OCI-LY3 (cell line): Measurements from ENCODE around the gene RNF112.

Experiments used
- H2AFZ ChIP-seq: fragments of 200-600, 300-600 bp; shearing (Covaris generic); 2 replicates; pipeline ENCODE4 v1.6.0; 2014; ENCODE audit warnings: antibody characterized with exemption, low read depth, low read length
- H3K27ac ChIP-seq: fragments of 200-600, 300-600 bp; sonication (generic); 2 replicates; pipeline ENCODE4 v1.5.1; 2014; ENCODE audit warnings: mild to moderate bottlenecking, low read length, moderate library complexity, mixed read lengths
- H3K27me3 ChIP-seq: fragments of 200-600, 300-600 bp; sonication (generic); 2 replicates; pipeline ENCODE4 v1.6.1; 2014; ENCODE audit warnings: low read depth, low read length, mixed read lengths
- H3K36me3 ChIP-seq: fragments of 200-600, 300-600 bp; sonication (generic); replicated peaks from 2 replicates; pipeline ENCODE3; 2014; ENCODE audit warnings: low read depth, low read length, mixed read lengths
- H3K4me1 ChIP-seq: fragments of 300-600, 200-600 bp; sonication (generic); 2 replicates; pipeline ENCODE4 v1.6.1; 2014; ENCODE audit warnings: low read length, mixed read lengths
- H3K4me2 ChIP-seq: fragments of 200-600, 300-600 bp; sonication (generic); 2 replicates; pipeline ENCODE4 v1.6.1; 2014; ENCODE audit warnings: low read length, mixed read lengths
- H3K4me3 ChIP-seq: fragments of 300-600, 200-600 bp; sonication (generic); 2 replicates; pipeline ENCODE4 v1.5.1; 2014; ENCODE audit warnings: antibody characterized with exemption, mild to moderate bottlenecking, low read length, moderate library complexity
- H3K79me2 ChIP-seq: fragments of 300-600, 200-600 bp; shearing (Covaris generic); 2 replicates; pipeline ENCODE4 v1.6.1; 2014; ENCODE audit warnings: mild to moderate bottlenecking, low read length, mixed read lengths
- H3K9ac ChIP-seq: fragments of 300-600, 200-600 bp; shearing (Covaris generic); 2 replicates; pipeline ENCODE4 v1.6.0; 2014; ENCODE audit warnings: mild to moderate bottlenecking, low read length, moderate library complexity
- H3K9me3 ChIP-seq: fragments of 200-600, 300-600 bp; shearing (Covaris generic); 2 replicates; pipeline ENCODE4 v1.6.1; 2014; ENCODE audit warnings: low read length, mixed read lengths; ENCODE audit not compliant: insufficient read depth
- H4K20me1 ChIP-seq: fragments of 200-600, 300-600 bp; sonication (generic); 2 replicates; pipeline ENCODE4 v1.6.1; 2016; ENCODE audit warnings: low read length, mixed read lengths; ENCODE audit not compliant: insufficient read depth
- EZH2phosphoT487 ChIP-seq: fragments of 200-600 bp; shearing (Covaris generic); IDR thresholded peaks from 2 replicates; pipeline ENCODE4 v1.6.1; 2018; ENCODE audit warnings: antibody characterized with exemption, mixed run types, low read depth
- TF ChIP-seq, protein P1 (sequence below): fragments of 200-600, 300-600 bp; sonication (generic); IDR thresholded peaks from 2 replicates; pipeline ENCODE4 v1.5.1; 2014; ENCODE audit warnings: antibody characterized with exemption, low read length, low read depth

The RNF112 gene

DNA sequence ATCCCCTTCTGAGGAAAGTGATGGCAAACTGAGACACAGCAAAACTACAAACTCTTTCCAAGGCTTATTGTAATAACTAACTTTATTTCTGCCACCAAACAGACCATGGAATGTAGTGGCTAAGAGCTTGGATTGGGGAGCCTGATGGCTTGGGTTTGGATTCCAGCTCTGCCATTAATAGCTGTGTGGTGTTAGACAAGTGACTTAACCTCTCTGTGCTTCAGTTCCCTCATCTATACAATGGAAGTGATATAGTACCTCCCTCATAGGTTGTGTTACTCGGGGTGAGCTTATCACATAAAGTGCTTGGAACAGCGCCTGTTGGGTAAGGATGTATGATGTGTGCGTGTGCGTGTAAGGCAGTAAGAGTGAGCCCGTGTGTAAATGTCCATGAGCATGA lies 5.9 kb upstream of the RNF112 start:
- no peak overlapping the region for H3K27ac ChIP-seq
- TF ChIP-seq EZH2phosphoT487: no peak
- no peaks in the 10 kb centered on the region for H3K27me3 ChIP-seq
- H3K9me3 ChIP-seq: no peaks in the 10 kb centered on the region
- no peak overlapping the region for H2AFZ ChIP-seq
- no peaks in the 10 kb centered on the region for H3K4me1 ChIP-seq
- no peak overlapping the region for H3K9ac ChIP-seq
- no peaks in the 10 kb centered on the region for H3K36me3 ChIP-seq
- H3K4me2 ChIP-seq: no peak overlapping the region
- H4K20me1 ChIP-seq: no peaks in the 10 kb centered on the region
- H3K79me2 ChIP-seq: no peaks in the 10 kb centered on the region
- H3K4me3 ChIP-seq: no peak overlapping the region

DNA sequence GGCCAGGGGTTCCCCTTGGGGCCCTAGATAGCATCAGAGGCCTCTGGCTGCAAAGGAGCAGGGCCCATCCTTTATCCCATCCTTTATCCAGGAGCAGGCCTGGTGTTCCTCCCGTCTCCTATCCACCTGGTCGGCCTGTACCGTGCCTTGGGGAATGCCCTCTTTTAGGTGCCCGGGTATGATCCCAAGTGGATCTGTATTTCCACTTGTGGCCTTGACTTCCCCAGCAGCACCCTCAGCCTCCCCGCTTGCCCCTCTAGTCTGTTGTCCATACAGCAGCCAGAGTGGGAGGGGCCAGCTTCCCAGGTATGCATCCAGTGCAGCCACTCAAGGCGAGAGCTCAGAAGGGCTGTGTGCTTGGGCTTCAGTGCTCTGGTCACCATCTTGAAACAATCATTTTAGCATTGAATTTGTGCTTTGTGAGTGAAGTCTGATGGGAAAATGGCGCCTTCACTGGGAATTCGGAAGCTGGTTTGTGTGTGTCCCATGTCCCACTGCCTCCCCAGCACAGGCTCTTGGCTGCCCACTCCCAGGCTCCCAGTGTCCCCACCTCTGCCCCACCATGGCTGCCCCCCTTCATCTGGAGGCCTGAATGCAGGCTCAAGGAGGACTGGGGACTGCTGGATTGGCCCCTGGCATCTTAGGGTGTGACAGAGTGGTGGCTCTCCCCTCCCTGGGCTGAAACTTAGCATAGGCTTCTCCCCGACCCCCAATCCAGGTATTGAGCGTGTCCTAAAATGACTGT lies 3.3 kb upstream of the RNF112 start:
- no peak overlapping the region for H2AFZ ChIP-seq
- no peak overlapping the region for H3K4me2 ChIP-seq
- TF ChIP-seq, protein P1, sequence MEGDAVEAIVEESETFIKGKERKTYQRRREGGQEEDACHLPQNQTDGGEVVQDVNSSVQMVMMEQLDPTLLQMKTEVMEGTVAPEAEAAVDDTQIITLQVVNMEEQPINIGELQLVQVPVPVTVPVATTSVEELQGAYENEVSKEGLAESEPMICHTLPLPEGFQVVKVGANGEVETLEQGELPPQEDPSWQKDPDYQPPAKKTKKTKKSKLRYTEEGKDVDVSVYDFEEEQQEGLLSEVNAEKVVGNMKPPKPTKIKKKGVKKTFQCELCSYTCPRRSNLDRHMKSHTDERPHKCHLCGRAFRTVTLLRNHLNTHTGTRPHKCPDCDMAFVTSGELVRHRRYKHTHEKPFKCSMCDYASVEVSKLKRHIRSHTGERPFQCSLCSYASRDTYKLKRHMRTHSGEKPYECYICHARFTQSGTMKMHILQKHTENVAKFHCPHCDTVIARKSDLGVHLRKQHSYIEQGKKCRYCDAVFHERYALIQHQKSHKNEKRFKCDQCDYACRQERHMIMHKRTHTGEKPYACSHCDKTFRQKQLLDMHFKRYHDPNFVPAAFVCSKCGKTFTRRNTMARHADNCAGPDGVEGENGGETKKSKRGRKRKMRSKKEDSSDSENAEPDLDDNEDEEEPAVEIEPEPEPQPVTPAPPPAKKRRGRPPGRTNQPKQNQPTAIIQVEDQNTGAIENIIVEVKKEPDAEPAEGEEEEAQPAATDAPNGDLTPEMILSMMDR: no peak
- TF ChIP-seq EZH2phosphoT487: no peak
- no peaks in the 10 kb centered on the region for H3K27me3 ChIP-seq
- no peaks in the 10 kb centered on the region for H3K9me3 ChIP-seq
- no peak overlapping the region for H3K27ac ChIP-seq
- H3K9ac ChIP-seq: no peak overlapping the region
- no peaks in the 10 kb centered on the region for H4K20me1 ChIP-seq
- H3K36me3 ChIP-seq: no peaks in the 10 kb centered on the region
- H3K4me3 ChIP-seq: no peak overlapping the region
- H3K4me1 ChIP-seq: no peaks in the 10 kb centered on the region
- H3K79me2 ChIP-seq: no peaks in the 10 kb centered on the region

DNA sequence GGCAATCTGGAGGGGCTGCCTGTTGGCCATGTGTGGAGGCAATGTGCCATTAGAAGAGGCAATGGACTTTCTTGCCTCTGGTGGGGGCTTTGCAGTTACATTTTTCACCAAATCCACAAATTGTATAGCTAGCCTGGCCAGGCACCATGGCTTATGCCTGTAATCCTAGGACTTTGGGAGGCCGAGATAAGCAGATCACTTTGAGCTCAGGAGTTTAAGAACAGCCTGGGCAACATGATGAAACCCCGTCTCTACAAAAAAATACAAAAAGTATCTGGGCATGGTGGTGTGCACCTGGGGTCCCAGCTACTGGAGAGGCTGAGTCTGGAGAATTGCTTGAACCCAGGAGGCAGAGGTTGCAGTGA lies 2.7 kb upstream of the RNF112 start:
- Histone ChIP-seq H3K36me3 (no peaks in the 10 kb centered on the region), H3K79me2 (no peaks in the 10 kb centered on the region), H3K9me3 (no peaks in the 10 kb centered on the region), H3K27me3 (no peaks in the 10 kb centered on the region), H4K20me1 (no peaks in the 10 kb centered on the region), H3K27ac (no peak overlapping the region), H3K9ac (no peak overlapping the region), H3K4me3 (no peak overlapping the region), H3K4me1 (no peaks in the 10 kb centered on the region), H3K4me2 (no peak overlapping the region), H2AFZ (no peak overlapping the region)
- TF ChIP-seq, protein P1: no peak
- TF ChIP-seq EZH2phosphoT487: no peak

DNA sequence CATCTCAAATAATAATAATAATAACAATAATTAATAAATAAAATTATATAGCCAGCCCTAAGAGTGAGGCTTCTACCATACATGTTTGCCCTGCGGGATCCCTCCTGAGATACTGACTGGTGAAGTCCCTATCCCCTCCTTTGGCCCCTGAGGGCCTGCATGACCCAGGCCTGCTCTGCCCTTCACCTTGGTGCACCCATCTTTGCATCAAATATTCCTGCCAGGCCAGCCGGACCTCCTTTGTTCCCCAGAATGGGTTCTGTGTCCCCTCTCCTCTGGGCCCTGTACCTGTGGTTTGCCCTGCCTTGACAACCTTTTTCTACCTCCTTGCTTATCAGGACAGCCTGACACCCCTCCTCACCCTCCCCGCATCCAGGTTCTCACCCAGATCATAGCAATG lies 2.0 kb upstream of the RNF112 start:
- H3K4me1 ChIP-seq: no peaks in the 10 kb centered on the region
- no peaks in the 10 kb centered on the region for H3K9me3 ChIP-seq
- TF ChIP-seq, protein P1: no peak
- no peak for TF ChIP-seq EZH2phosphoT487
- no peak overlapping the region for H3K4me3 ChIP-seq
- no peak overlapping the region for H3K9ac ChIP-seq
- no peak overlapping the region for H3K4me2 ChIP-seq
- H3K27ac ChIP-seq: no peak overlapping the region
- H4K20me1 ChIP-seq: no peaks in the 10 kb centered on the region
- H3K36me3 ChIP-seq: no peaks in the 10 kb centered on the region
- H3K79me2 ChIP-seq: no peaks in the 10 kb centered on the region
- H2AFZ ChIP-seq: no peak overlapping the region
- no peaks in the 10 kb centered on the region for H3K27me3 ChIP-seq
